Activated CD8-positive, alpha-beta memory T cell treated with anti-CD3 and anti-CD28 coated beads for 48 hours (primary cell): ENCODE data around the gene STAMBP.
"Not testable (repeated sequence)": the region's sequence is repeated elsewhere in the genome, so short reads cannot be mapped to it uniquely, and the experiment has no call there.

Experiments used
- DNase-seq, 3 experiments: peaks; one replicate each; pipeline ENCODE4 v3.0.0-alpha.2; 2020; ENCODE audit warnings: low read depth in 2 of 3, low spot score in 2 of 3

Gene STAMBP

DNA sequence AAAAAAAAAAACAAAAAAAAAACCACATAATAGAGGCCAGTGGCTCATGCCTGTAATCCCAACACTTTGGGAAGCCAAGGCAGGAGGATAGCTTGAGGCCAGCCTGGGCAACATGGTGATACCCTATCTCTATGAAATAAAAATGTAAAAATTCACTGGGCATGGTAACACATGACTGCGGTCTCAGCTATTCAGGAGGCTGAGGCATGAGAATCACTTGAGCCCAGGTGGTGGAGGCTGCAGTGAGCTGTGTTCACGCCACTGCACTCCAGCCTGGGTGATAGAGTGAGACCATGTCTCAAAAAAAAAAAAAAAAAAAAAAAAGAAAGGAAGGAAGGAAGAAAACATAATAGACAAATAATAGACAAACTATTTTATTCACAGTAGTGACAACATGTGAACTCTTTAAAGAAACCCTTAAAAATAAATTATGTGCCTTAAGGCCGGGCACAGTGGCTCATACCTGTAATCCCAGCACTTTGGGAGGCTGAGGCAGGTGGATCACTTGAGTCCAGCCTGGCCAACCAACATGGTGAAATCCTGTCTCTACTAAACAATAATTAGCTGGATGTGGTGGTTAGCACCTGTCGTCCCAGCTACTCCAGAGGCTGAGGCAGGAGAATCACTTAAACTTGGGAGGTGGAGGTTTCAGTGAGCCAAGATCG is 75.3 kb downstream of the STAMBP start:
- not testable (repeated sequence) for DNase-seq

DNA sequence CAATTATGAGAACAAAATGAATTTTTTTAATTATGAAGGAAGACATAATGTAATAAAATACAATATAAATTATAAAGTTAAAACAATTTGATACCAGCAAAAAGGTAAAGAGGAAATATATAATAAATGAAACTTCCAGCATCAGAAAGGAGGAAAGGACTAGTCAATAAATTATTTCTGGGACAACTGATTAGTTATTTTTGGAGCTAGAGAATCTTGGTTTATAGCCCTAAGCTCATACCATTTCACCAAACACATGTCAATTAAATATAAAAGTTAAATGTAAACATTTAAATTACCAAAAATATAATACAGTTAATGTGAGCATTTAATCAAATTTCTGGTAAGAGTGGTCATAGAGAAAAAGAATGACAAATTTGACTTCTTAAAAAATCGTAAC is 76.2 kb downstream of the STAMBP start:
- DNase-seq = no peak

DNA sequence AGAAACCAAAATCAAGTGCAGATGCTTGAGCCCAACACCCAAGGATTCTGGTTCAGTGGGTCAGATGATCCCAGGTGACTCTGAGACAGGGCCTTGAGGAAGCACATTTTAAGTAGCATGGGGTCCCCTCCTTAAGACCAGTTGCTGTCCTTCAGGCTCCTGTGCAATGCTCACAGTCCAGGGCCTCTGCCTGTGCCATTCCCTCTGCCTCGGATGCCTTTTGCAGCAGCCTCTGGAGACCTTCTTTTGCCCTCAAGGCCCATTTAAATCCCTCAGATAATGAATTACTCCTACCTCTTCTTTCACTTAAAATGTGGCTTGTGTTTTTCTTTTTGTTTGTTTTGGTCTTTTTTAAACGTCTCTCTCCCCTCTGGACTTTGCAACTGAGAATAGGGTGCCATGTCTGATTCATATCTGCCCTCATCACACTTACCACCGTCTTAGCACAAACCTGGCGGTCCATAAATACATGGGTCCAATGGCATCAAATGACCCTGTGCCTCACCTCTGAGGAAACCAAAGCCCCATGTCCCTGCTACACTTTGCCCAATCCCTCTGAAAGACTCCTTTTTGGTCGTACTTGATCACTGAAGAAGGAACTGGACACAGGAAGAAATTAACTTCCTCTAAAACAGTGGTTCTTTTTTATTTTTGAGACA is 78.2 kb downstream of the STAMBP start:
- no peak for DNase-seq

DNA sequence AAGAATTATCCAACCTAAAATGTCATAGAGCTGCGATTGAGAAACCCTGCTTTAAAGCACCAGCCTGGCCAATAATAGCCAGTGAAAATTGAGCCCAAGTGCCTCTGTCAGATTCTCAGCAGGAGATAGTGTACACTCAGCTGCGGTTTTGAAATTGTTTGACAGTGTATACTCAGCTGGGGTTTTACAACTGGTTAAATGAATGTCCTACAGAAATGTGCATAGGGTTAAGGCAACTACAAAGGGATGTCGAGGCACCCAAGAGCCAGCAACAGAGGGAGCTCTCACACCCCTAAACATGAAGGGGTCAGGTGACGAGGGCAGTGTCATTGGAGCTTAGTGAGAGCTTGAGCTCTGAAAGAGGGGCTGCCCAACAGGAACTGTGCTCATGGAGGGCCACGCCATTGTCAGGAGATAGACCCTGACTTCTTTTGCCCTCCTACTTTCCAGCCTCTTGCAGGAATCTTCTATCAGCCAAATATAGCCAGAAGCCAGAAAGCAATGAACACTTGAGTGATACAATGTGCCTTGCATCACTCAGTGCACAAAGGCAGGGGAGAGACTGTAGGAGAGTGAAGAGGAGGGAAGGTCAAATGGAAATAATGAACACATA is 79.2 kb downstream of the STAMBP start:
- no peak for DNase-seq

DNA sequence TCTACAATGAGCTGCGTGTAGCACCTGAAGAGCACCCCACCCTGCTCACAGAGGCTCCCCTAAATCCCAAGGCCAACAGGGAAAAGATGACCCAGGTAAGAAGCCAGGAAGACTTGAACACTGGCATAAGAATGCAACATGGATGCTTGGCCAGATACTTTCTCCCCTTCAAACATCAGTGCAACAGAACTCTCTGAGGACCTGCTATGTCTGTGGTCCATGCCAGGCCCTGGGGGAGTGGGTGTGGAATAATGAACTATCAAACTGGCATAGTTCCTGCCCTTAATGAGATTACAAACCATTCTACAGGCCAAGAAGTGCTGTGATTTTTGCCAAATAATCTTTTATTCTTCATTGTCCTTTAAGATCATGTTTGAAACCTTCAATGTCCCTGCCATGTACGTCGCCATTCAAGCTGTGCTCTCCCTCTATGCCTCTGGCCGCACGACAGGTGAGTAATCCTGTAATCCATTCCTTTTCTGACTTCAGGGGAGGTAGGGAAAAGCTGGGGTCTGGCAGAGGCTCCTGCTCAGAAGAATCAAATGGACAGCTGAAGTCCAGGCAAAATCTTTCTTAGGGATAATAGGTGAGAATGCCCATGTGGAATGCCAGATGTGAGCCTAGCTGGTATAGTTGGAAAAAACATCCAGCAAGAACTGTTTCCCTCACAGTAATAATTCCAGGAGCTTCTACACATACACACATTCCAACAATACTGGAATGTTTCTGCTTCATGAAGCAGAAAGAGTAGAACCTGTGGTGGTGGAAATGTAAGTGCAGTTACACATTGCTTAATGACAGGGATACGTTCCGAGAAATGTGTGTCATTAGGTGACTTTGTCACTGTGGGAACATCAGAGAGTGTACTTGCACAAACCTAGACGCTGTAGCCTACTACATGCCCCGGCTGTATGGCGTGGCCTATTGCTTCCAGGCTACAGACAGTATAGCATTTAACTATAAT is 80.2 kb downstream of the STAMBP start:
- no peak for DNase-seq

DNA sequence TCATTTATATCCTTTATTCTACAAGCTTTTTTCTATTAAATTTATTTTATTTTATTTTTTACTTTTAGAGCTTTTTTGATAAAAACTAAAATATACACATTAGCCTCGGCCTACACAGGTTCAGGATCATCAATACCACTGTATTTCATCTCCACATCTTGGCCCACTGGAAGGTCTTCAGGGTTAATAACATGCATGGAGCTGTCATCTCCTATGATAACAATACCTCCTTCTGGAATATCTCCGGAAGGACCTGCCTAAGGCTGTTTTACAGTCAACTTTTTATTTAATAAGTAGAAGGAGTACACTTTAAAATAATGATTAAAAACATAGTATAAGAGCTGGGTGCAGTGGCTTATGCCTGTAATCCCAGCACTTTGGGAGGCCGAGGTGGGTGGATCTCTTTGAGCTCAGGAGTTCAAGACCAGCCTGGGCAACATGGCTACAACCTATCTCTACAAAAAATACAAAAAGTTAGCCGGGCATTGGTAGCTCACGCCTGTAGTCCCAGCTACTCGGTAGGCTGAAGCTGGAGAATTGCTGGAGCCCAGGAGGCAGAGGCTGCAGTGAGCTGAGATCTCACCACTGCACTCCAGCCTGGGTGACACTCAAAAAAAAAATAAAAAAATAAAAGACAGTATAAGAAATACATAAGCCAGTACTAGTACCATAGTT is 82.2 kb downstream of the STAMBP start:
- DNase-seq = no peak

DNA sequence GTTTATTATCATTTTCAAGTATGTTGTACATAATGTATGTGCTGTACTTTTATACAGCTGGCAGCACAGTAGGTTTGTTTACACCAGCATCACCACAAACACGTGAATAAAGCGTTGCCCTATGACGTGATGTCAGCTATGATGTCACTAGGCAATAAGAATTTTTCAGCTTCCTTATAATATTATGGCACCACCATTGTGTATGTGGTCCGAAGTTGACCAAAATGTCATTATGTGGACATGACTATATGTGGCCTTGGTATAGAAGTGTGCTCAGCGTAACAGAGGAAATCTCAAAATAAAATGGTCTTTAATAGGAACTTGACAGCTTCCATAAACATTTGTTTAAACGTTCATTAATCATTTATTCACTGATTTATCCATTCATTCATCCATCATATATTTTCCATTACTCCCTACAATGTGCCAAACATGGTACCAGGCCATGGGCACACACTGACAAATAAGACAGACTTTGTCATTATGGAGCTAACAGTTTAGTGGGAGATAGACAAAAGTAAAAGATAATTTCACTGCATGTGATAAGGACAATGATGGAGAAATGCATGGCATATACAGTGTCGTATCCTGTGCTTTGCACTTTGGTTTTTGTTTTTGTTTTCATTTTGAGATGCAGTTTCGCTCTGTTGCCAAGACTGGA is 82.9 kb downstream of the STAMBP start:
- no peak for DNase-seq

DNA sequence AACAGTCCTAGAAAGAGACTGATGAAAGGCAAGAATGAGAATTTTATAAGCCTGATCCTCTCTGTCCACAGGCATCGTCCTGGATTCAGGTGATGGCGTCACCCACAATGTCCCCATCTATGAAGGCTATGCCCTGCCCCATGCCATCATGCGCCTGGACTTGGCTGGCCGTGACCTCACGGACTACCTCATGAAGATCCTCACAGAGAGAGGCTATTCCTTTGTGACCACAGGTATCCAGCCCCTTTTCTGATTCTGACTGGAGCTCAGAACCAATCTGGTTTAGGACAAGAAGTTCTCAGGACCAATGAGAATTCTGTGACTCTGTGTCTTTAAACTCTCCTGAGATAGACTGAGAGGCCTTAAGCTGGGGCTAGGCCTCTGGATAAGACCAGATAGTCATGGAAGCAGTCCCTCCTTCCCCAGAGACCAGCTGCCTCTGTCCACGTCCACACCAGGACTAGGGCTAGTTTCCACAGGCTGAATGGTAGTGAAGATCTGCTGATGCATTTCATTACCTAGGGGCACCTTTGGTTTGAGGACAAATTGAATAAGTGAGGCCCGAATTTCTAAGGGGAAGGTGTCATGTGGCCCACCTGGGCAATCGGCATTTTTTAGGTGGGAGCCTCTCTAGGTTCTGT is 84.8 kb downstream of the STAMBP start:
- no peak for DNase-seq

DNA sequence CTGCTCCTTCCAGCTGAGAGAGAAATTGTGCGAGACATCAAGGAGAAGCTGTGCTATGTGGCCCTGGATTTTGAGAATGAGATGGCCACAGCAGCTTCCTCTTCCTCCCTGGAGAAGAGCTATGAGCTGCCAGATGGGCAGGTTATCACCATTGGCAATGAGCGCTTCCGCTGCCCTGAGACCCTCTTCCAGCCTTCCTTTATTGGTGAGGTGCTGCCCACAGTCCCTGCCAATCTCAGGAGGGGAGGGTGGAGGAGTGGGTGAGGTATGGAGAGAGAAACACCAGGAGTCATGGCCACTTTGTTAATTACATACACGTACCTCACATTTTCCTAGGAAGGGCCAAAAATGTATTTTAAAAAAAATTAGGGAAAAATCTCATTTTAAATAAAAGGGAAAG is 85.9 kb downstream of the STAMBP start:
- DNase-seq = no peak

DNA sequence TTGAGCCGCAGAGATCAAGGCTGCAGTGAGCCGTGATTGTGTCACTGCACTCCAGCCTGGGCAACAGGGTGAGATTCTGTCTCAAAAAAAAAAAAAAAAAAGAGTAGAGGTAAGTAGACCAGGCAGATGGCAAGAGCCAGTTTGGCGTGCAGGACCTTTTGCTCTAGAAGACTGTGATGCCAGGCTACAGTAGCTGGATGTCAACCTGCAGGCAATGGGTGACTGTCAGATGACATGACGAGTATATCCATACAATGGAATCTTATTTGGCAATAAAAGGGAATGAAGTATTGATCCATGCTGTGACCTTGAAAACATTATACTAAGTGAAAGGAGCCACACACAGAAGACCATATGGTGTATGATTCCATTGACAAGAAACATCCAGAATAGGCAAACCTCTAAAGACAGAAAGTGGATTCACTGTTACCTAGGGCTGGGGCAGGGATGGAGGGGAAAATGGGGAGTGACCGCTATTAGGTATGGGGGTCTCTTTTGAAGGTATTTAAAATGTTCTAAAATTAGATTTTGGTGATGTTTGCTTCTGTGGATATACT is 86.8 kb downstream of the STAMBP start:
- DNase-seq = no peak

DNA sequence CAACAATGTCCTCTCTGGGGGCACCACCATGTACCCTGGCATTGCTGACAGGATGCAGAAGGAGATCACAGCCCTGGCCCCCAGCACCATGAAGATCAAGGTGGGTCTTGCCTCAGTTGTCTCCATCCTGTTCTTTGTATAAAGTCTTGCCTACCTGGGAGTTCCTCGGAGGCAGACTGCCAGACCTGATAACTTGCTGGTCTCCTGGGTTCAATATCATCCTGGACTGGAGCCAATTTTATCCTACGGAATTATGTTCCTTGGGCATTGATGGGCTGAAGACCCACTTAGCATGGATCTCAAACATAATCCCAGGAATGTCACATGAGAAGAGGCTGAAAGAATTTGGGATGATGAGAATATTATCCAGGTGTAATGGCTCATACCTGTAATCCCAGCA is 87.9 kb downstream of the STAMBP start:
- no peak for DNase-seq

DNA sequence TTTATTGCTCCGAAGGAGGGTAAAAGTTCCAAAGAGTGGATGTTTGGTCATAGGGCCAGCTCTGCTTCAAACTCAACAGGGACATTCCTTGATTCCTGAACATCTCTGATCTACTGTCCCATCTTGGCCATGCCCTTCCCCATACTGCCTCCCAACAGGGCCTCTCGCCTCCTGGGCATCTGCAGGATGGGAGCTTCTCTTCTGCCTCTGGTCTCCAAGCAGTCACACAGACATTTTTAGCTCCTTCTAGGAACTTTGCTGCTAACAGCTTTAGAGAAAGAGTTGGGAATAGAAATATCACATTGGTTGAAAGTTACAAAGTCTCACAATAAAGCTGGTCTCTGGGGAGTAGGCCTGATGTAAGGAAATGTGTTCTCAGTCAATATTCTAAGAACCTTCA is 88.5 kb downstream of the STAMBP start:
- DNase-seq = no peak

DNA sequence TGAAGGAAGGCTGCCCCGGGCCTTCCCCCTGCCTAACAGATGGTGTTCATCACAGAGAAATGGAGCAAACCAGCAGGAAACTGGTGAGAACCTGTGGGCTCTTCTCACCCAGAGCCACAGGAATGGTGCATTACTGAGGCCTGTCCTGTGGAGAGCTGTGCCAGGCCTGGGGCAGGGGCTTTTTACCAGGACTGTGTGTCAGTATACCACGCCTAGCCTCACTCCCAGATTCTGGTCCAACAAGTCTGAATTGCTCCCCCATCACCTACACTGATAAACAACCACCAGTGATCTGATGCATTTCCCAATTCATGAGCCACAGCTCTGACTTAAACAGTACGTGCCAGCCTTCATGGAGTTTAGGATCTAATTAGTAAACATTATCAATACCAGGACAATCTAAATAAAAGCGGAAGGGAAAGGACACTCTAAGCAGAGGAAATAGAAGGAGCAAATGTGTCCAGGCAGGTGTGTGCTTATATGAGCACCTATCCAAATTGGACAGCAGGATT is 89.0 kb downstream of the STAMBP start:
- no peak for DNase-seq

DNA sequence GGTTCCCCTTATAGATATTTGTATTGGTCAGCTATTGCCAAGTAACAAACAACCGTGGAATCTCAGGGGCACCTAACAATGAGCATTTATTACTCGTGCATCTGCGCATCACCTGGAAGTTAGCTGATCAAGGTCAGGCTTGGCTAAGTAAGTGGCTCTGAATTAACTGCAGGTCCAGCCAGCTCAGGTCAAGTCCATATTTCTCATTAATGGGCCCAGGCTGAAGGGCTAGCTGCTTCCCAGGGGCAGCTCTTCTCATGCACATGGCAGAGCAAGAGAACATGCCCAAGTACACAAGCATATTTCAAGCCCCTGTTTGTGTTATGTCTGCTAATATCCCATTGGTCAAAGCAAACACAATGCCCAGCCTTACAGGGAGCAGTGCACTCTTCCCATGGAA is 90.1 kb downstream of the STAMBP start:
- DNase-seq = no peak

DNA sequence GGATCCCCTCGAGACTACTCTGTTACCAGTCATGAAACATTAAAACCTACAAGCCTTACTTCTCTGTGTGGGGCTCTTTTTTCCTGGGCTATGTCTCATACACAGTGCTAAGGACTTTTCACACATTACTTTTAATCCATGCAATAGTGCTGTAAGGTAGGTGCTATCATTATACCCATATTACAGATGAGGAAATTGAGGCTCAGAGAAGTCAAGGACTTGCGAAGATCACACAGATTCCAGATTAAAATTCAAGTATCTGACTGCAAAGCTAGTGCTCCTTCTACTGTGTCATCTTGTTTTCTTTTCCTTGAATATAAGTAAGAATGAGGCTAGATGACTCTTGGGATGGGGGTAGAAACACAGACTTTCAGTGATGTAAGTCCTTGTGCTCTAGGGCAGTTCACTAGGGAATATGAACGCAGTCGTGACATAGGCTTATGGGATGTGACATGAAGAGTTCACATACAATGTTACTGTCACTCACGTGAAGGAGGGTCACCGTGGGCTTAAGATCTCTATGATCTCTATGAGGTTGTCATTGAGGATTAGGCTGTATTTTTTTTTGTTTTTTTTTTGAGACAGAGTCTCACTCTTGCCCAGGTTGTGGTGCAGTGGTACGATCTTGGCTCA is 91.0 kb downstream of the STAMBP start:
- DNase-seq = no peak

DNA sequence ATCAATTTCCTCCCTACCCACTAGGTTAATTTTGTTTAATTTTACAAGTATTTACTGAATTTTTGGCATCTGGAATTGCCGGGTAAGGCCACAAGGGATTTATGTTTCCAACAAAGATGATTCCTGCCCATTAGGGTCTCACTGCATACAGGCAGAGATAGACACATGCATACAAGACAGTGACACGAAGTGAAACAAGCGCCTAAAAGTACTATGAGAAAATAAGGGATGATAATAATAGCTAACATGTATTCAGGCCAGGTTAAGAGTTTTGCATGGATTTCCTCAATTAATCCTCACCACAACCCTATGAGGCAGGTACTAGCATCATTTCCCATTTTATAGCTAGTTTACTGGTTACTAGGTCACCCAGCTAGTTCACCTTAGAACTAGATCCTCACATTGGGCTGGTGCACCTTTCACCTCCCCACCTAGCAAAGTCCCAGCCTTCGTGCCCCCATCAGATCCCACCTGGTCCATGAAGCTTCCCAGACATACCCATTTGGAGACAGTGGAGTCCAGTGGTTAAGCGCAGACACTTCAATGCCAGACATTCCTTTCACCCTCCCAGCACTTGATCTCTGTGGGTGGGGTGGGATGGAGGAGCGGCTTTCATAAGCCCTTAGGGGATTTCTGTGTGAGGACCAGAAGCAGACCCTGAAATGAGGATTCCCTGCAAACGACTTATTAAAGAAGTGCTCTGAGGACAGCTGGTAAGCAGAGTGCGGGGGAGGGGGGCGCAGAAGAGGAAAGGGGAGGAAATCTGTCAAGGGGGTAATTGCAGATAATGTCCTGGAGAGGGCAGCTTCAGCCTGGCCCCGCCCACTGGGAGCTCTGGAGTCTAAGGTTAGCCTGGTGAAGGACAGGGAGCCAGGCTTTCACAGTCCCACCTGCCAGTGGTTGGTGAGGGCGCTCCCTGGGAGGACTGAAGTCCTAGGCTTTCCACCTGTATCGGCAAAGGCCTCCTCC is 92.1 kb downstream of the STAMBP start:
- no peak for DNase-seq

DNA sequence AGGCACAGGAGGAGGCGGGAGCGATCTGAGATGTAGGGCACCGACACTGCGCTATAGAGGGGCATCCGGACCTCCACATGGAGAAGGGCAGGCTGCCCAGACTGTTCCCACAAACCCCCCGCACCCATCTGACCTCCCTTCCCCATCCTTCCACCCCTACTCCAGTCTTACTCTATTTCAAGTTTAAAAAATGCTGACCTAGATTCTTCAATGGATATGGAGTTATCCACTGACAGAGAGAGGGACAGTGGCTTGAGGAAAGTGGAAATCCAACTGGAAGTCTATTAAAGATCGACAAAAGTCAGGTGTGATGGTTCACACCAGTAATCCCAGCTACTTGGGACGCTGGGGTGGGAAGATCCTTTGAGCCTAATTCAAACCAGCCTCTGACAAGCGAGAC is 92.8 kb downstream of the STAMBP start:
- DNase-seq = no peak

DNA sequence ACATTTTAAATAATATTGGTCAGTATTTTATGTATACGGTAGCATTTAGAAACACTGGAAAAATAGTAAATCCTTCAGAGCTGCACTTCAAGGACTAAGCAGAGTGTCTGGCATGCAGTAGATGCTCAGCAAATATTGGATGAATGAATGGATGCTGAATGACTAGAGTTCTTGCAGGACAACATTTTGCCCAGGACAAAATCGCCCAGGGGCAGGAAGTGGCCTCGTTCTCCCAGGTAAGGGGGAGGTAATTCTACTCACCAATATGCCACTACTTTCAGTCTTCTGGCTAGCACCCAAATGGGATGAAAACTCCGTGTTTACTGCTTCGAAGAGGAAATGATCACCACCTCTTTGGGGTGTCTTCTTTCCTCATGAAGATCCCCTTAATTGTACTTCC is 93.9 kb downstream of the STAMBP start:
- no peak for DNase-seq
